GM18526 (cell line): ENCODE results near the gene RDH5.

Source experiments
- POLR2A ChIP-seq: IDR thresholded peaks from 3 replicates; pipeline ENCODE4 v1.6.1; 2011; ENCODE audit not compliant: insufficient read length; ENCODE audit errors: extremely low read depth

RDH5 gene

GRCh38 chr12:55688716-55689655 is 31.2 kb upstream of the RDH5 start:
- no peak for TF ChIP-seq POLR2A

- no peak for TF ChIP-seq POLR2A
These were observed 27.4 kb upstream of the RDH5 start for GRCh38 chr12:55692631-55693322.

- TF ChIP-seq POLR2A: no peak
These were observed 26.6 kb upstream of the RDH5 start for GRCh38 chr12:55693323-55694187.

- TF ChIP-seq POLR2A: no peak
These were observed 26.0 kb upstream of the RDH5 start for GRCh38 chr12:55694188-55694515.

GRCh38 chr12:55694651-55695050 is 25.5 kb upstream of the RDH5 start:
- no peak for TF ChIP-seq POLR2A

- no peak for TF ChIP-seq POLR2A
These were observed 24.8 kb upstream of the RDH5 start for GRCh38 chr12:55695349-55695748.

GRCh38 chr12:55696141-55696540 is 24.1 kb upstream of the RDH5 start:
- no peak for TF ChIP-seq POLR2A

- no peak for TF ChIP-seq POLR2A
These were observed 23.3 kb upstream of the RDH5 start for GRCh38 chr12:55696796-55697462.

GRCh38 chr12:55697686-55698085 is 22.5 kb upstream of the RDH5 start:
- no peak for TF ChIP-seq POLR2A

- no peak for TF ChIP-seq POLR2A
These were observed 21.8 kb upstream of the RDH5 start for GRCh38 chr12:55698241-55698955.

- no peak for TF ChIP-seq POLR2A
These were observed 21.2 kb upstream of the RDH5 start for GRCh38 chr12:55698965-55699364.

- no peak for TF ChIP-seq POLR2A
These were observed 20.6 kb upstream of the RDH5 start for GRCh38 chr12:55699471-55700055.

GRCh38 chr12:55700255-55701018 is 19.8 kb upstream of the RDH5 start:
- no peak for TF ChIP-seq POLR2A

- TF ChIP-seq POLR2A: no peak
These were observed 17.3 kb upstream of the RDH5 start for GRCh38 chr12:55702861-55703260.

GRCh38 chr12:55703288-55703687 is 16.9 kb upstream of the RDH5 start:
- no peak for TF ChIP-seq POLR2A
